DND-41 (cell line): Measurements from ENCODE around the gene RASL12.

Experiments
- EZH2 ChIP-seq: IDR thresholded peaks from 3 replicates; pipeline ENCODE4 v1.6.1; 2012; ENCODE audit warnings: borderline replicate concordance, low read depth, mild to moderate bottlenecking, moderate library complexity, low read length, inconsistent platforms; ENCODE audit not compliant: severe bottlenecking
- TF ChIP-seq, protein P1 (sequence below): IDR thresholded peaks from 2 replicates; pipeline ENCODE4 v1.5.1; 2012; ENCODE audit warnings: borderline replicate concordance, low read length, moderate library complexity, mild to moderate bottlenecking; ENCODE audit not compliant: poor library complexity, severe bottlenecking; ENCODE audit errors: extremely low read depth

DNA sequence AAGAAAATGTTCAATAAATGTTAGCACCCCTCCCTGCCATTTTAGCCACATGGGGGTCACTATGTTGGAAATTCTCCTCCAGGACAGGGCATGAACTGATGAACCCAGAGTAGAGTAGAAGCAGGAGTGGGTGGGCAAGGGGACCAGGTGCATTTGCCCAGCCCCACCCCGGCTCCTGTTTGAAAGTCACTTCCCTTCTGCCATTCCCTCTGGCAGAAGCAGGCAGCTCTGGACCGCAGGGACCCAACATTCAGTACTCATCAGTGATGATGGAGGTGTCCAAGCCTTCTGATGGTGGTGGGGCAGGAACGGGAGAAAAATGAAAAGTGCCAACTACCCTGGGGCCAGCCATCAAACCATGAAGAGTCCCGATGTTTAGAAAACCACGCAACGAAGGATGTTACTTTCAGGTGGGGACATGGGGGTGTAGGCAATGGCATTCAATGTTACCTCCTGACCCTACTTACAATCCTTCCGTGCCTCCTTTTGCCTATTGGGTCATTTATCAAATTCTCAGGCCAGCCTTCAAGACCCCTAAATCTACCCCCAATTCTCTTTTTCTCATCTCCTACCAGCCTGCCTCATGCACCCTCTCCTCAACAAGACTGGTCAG lies 30.0 kb upstream of the RASL12 start:
- TF ChIP-seq, protein P1, sequence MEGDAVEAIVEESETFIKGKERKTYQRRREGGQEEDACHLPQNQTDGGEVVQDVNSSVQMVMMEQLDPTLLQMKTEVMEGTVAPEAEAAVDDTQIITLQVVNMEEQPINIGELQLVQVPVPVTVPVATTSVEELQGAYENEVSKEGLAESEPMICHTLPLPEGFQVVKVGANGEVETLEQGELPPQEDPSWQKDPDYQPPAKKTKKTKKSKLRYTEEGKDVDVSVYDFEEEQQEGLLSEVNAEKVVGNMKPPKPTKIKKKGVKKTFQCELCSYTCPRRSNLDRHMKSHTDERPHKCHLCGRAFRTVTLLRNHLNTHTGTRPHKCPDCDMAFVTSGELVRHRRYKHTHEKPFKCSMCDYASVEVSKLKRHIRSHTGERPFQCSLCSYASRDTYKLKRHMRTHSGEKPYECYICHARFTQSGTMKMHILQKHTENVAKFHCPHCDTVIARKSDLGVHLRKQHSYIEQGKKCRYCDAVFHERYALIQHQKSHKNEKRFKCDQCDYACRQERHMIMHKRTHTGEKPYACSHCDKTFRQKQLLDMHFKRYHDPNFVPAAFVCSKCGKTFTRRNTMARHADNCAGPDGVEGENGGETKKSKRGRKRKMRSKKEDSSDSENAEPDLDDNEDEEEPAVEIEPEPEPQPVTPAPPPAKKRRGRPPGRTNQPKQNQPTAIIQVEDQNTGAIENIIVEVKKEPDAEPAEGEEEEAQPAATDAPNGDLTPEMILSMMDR: no peak
- TF ChIP-seq EZH2: no peak
